Spleen (tissue), 3 donors: ENCODE measurements around the gene KCTD3.

Experiments
- POLR2A ChIP-seq, 3 donors: fragments of 450-650 bp; IDR thresholded peaks; one replicate each; pipeline ENCODE4 v1.5.1; 2017; ENCODE audit warnings: antibody characterized with exemption in 3 of 3, mild to moderate bottlenecking in 1 of 3
- POLR2AphosphoS5 ChIP-seq, 3 donors: sonication (generic); formaldehyde crosslinking; IDR thresholded peaks; one replicate each; pipeline ENCODE4 v1.5.1; 2017; ENCODE audit warnings: antibody characterized with exemption in 3 of 3

- no peak for TF ChIP-seq POLR2AphosphoS5 (IDR thresholded peaks at IDR 0.05)
- no peak for TF ChIP-seq POLR2A (IDR thresholded peaks at IDR 0.05)
Measured at GRCh38 chr1:215526147-215526845, 40.8 kb upstream of the KCTD3 start.
